ENCODE data around the gene COPS9. TPM values are rescaled to one million over a fixed set of nuclear protein-coding genes. Genes with fewer than 3 reads are reported as not detected.

COPS9 gene
- total RNA-seq, 2 experiments from 2014 or later = 87.1 to 89.5 TPM

GRCh38 chr2:240149943-240150784 lies 14.1 kb upstream of the COPS9 start:
- ATAC-seq (ENCODE audit: low read depth) (peak; percentile 67), DNase-seq (peak; percentile 57)
- Mint-ChIP-seq H3K27me3 (peaks cover 2% of the 10 kb centered on the region), H3K9me3 (peaks cover 8% of the 10 kb centered on the region), H3K4me1 (peaks cover 2% of the 10 kb centered on the region), H3K36me3 (peaks cover 1% of the 10 kb centered on the region), H3K4me3 (no peak overlapping the region), H3K27ac (no peak overlapping the region)
- POLR2A ChIA-PET = interaction anchor here (1.2 kb wide), 1 partner anchor 286 kb away, joined by 3 read pairs; no protein-coding TSS in a partner anchor

- POLR2A ChIA-PET = no interaction called here
- Mint-ChIP-seq H3K4me3 (no peak overlapping the region), H3K27ac (peak overlapping the region; percentile 68), H3K27me3 (peaks cover 2% of the 10 kb centered on the region), H3K9me3 (peaks cover 8% of the 10 kb centered on the region), H3K4me1 (peaks cover 2% of the 10 kb centered on the region), H3K36me3 (peaks cover 1% of the 10 kb centered on the region)
- no peak for DNase-seq
- no peak for ATAC-seq (ENCODE audit: low read depth)
These were observed 11.9 kb upstream of the COPS9 start for GRCh38 chr2:240147911-240148587.

- DNase-seq = no peak
- no peak for ATAC-seq (ENCODE audit: low read depth)
- H3K4me1 Mint-ChIP-seq = peaks cover 2% of the 10 kb centered on the region
- peaks cover 1% of the 10 kb centered on the region for H3K36me3 Mint-ChIP-seq
- no peak overlapping the region for H3K4me3 Mint-ChIP-seq
- H3K27me3 Mint-ChIP-seq = no peaks in the 10 kb centered on the region
- H3K9me3 Mint-ChIP-seq = peaks cover 8% of the 10 kb centered on the region
- POLR2A ChIA-PET = no interaction called here
- H3K27ac Mint-ChIP-seq = peak overlapping the region; percentile 63
These were observed 11.3 kb upstream of the COPS9 start for GRCh38 chr2:240147382-240147781.

- no peak overlapping the region for H3K4me3 Mint-ChIP-seq
- peaks cover 1% of the 10 kb centered on the region for H3K36me3 Mint-ChIP-seq
- DNase-seq (no peak), ATAC-seq (ENCODE audit: low read depth) (no peak)
- peak overlapping the region; percentile 19 for H3K27ac Mint-ChIP-seq
- peaks cover 8% of the 10 kb centered on the region for H3K9me3 Mint-ChIP-seq
- POLR2A ChIA-PET = no interaction called here
- H3K4me1 Mint-ChIP-seq = peaks cover 2% of the 10 kb centered on the region
- no peaks in the 10 kb centered on the region for H3K27me3 Mint-ChIP-seq
These were observed 10.6 kb upstream of the COPS9 start for GRCh38 chr2:240146627-240147278.

GRCh38 chr2:240146141-240146561 lies 10.0 kb upstream of the COPS9 start:
- POLR2A ChIA-PET = no interaction called here
- Mint-ChIP-seq H3K4me3 (no peak overlapping the region), H3K4me1 (peaks cover 2% of the 10 kb centered on the region), H3K27me3 (no peaks in the 10 kb centered on the region), H3K9me3 (peaks cover 8% of the 10 kb centered on the region), H3K36me3 (peaks cover 1% of the 10 kb centered on the region), H3K27ac (no peak overlapping the region)
- ATAC-seq (ENCODE audit: low read depth) (no peak), DNase-seq (no peak)

- DNase-seq (no peak), ATAC-seq (ENCODE audit: low read depth) (no peak)
- H3K27ac Mint-ChIP-seq = no peak overlapping the region
- no peak overlapping the region for H3K4me3 Mint-ChIP-seq
- H3K9me3 Mint-ChIP-seq = peaks cover 8% of the 10 kb centered on the region
- peaks cover 1% of the 10 kb centered on the region for H3K36me3 Mint-ChIP-seq
- H3K27me3 Mint-ChIP-seq = no peaks in the 10 kb centered on the region
- H3K4me1 Mint-ChIP-seq = peaks cover 2% of the 10 kb centered on the region
- POLR2A ChIA-PET = no interaction called here
These were observed 9.4 kb upstream of the COPS9 start for GRCh38 chr2:240145461-240145860.

GRCh38 chr2:240144649-240145261 lies 8.7 kb upstream of the COPS9 start:
- Mint-ChIP-seq H3K4me1 (peaks cover 2% of the 10 kb centered on the region), H3K9me3 (peaks cover 8% of the 10 kb centered on the region), H3K27me3 (no peaks in the 10 kb centered on the region), H3K36me3 (peaks cover 1% of the 10 kb centered on the region), H3K27ac (no peak overlapping the region), H3K4me3 (no peak overlapping the region)
- DNase-seq = no peak
- POLR2A ChIA-PET = no interaction called here
- ATAC-seq (ENCODE audit: low read depth) = no peak

- POLR2A ChIA-PET = no interaction called here
- H3K4me3 Mint-ChIP-seq = no peak overlapping the region
These were observed 7.9 kb upstream of the COPS9 start for GRCh38 chr2:240143801-240144648.

GRCh38 chr2:240143276-240143675 lies 7.2 kb upstream of the COPS9 start:
- Mint-ChIP-seq H3K27me3 (no peaks in the 10 kb centered on the region), H3K9me3 (peaks cover 8% of the 10 kb centered on the region), H3K27ac (no peak overlapping the region), H3K4me3 (no peak overlapping the region), H3K4me1 (peaks cover 2% of the 10 kb centered on the region), H3K36me3 (peaks cover 1% of the 10 kb centered on the region)
- POLR2A ChIA-PET = interaction anchor here (1.3 kb wide), 1 partner anchor 118 kb away, joined by 3 read pairs; no protein-coding TSS in a partner anchor
- DNase-seq = no peak
- ATAC-seq (ENCODE audit: low read depth) = no peak

More at GRCh38 chr2:240143801-240144648, 7.9 kb upstream of the COPS9 start:
- ATAC-seq (ENCODE audit: low read depth) (peak; percentile 84), DNase-seq (peak; percentile 89)
- peaks cover 2% of the 10 kb centered on the region for H3K4me1 Mint-ChIP-seq
- H3K27ac Mint-ChIP-seq = no peak overlapping the region
- H3K9me3 Mint-ChIP-seq = peaks cover 8% of the 10 kb centered on the region
- no peaks in the 10 kb centered on the region for H3K27me3 Mint-ChIP-seq
- H3K36me3 Mint-ChIP-seq = peaks cover 1% of the 10 kb centered on the region

GRCh38 chr2:240142859-240143258 lies 6.8 kb upstream of the COPS9 start:
- DNase-seq (peak; percentile 20), ATAC-seq (ENCODE audit: low read depth) (no peak)
- H3K4me1 Mint-ChIP-seq = peaks cover 2% of the 10 kb centered on the region
- no peak overlapping the region for H3K27ac Mint-ChIP-seq
- peaks cover 8% of the 10 kb centered on the region for H3K9me3 Mint-ChIP-seq
- peaks cover 1% of the 10 kb centered on the region for H3K36me3 Mint-ChIP-seq
- H3K4me3 Mint-ChIP-seq = no peak overlapping the region
- POLR2A ChIA-PET = interaction anchor here (1.3 kb wide), 1 partner anchor 117 kb away, joined by 3 read pairs; no protein-coding TSS in a partner anchor
- H3K27me3 Mint-ChIP-seq = no peaks in the 10 kb centered on the region

- ATAC-seq (ENCODE audit: low read depth) (no peak), DNase-seq (peak; percentile 13)
- peaks cover 5% of the 10 kb centered on the region for H3K9me3 Mint-ChIP-seq
- peaks cover 2% of the 10 kb centered on the region for H3K4me1 Mint-ChIP-seq
- peaks cover 1% of the 10 kb centered on the region for H3K36me3 Mint-ChIP-seq
- H3K27me3 Mint-ChIP-seq = no peaks in the 10 kb centered on the region
- H3K4me3 Mint-ChIP-seq = no peak overlapping the region
- no peak overlapping the region for H3K27ac Mint-ChIP-seq
- POLR2A ChIA-PET = interaction anchor here (1.3 kb wide), 1 partner anchor 117 kb away, joined by 3 read pairs; no protein-coding TSS in a partner anchor
These were observed 6.2 kb upstream of the COPS9 start for GRCh38 chr2:240142256-240142775.

GRCh38 chr2:240141736-240142135 lies 5.6 kb upstream of the COPS9 start:
- Mint-ChIP-seq H3K4me1 (peaks cover 6% of the 10 kb centered on the region), H3K36me3 (no peaks in the 10 kb centered on the region), H3K4me3 (no peak overlapping the region), H3K9me3 (no peaks in the 10 kb centered on the region), H3K27me3 (peaks cover 2% of the 10 kb centered on the region), H3K27ac (no peak overlapping the region)
- DNase-seq (peak; percentile 21), ATAC-seq (ENCODE audit: low read depth) (no peak)
- POLR2A ChIA-PET = no interaction called here
